HG03103 (cell line): ENCODE data around the gene RAD23B.
"Not testable (repeated sequence)": the region's sequence is repeated elsewhere in the genome, so short reads cannot be mapped to it uniquely, and the experiment has no call there.

ENCODE experiments used
- ATAC-seq: cut with Tn5 transposase; IDR thresholded peaks from one replicate; pipeline ENCODE4 v1.9.1; 2021; ENCODE audit warnings: low read depth; ENCODE audit not compliant: unreplicated experiment

The RAD23B gene

GRCh38 chr9:107288701-107289100 lies 5.6 kb downstream of the RAD23B start:
- no peak for ATAC-seq

- ATAC-seq = no peak
Observed at GRCh38 chr9:107290619-107291018, 7.5 kb downstream of the RAD23B start.

- no peak for ATAC-seq
Observed at GRCh38 chr9:107292821-107293542, 9.9 kb downstream of the RAD23B start.

- no peak for ATAC-seq
Observed at GRCh38 chr9:107293543-107294085, 10.5 kb downstream of the RAD23B start.

DNA sequence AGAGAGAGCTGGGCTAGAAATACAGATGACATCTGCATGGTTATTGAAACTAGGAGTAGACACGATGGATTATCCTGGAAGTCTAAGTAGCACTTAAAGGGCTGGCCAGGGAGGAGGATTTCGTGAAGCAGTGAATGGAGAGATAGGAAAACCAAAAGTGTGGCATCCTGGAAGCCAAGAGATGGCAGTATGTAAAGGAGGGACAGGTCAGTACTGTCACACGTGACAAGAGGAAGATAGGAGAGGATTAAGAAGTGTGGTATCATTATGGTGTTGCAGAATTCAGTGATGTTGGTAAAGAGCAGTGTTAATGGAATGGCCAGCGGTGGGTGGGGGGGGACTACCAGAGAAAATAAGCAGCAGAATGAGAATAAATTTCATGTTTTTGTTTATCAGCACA lies 11.7 kb downstream of the RAD23B start:
- ATAC-seq = no peak

GRCh38 chr9:107295995-107296394 lies 12.9 kb downstream of the RAD23B start:
- no peak for ATAC-seq

GRCh38 chr9:107296592-107296991 lies 13.5 kb downstream of the RAD23B start:
- ATAC-seq = not testable (repeated sequence)

- no peak for ATAC-seq
Observed at GRCh38 chr9:107299437-107299836, 16.4 kb downstream of the RAD23B start.

DNA sequence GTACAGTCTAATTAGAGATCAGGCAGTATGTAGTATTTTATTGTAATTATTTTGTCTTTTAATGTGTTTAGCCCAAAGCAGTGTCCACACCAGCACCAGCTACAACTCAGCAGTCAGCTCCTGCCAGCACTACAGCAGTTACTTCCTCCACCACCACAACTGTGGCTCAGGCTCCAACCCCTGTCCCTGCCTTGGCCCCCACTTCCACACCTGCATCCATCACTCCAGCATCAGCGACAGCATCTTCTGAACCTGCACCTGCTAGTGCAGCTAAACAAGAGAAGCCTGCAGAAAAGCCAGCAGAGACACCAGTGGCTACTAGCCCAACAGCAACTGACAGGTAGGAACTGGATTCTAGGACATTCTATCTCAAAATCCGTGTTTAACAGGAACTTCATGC lies 23.2 kb downstream of the RAD23B start:
- ATAC-seq = no peak

GRCh38 chr9:107307331-107307730 lies 24.3 kb downstream of the RAD23B start:
- ATAC-seq = no peak

DNA sequence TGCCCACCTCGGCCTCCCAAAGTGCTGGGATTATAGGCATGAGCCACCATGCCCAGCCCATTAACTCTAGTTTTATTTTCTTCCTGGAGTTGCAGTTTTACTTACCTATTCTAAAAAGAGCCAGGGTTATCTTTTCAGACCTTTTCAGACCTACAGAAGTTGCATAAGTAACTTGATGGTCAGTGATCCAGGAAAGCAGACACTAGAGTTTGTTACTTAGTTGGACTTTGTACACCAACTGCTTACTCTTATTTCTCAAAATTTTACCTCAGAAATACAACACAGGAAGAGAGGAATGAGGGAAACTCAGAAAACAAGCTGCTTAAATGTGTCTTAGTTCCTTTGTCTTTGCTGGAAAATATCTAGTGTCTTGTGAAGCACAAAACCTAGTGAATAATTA lies 25.4 kb downstream of the RAD23B start:
- ATAC-seq = no peak

DNA sequence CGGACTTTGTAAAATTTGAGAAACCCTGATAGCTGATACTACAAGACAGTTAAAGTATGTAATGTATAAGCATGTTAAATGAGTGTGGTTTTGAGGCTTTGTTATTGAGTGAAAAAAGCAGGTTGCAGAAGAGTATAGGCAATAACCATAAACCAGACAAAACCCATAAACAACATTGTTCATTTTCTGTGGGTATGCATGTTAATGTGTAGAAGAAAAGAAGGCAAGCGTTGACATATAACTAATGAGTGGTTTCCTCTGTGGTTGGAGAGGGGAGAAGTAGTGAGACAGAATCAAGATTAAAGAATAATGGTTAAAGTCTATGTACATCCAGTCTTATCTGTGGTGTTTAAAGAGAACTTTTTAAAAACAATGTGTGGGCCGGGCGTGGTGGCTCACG lies 26.2 kb downstream of the RAD23B start:
- ATAC-seq = no peak

DNA sequence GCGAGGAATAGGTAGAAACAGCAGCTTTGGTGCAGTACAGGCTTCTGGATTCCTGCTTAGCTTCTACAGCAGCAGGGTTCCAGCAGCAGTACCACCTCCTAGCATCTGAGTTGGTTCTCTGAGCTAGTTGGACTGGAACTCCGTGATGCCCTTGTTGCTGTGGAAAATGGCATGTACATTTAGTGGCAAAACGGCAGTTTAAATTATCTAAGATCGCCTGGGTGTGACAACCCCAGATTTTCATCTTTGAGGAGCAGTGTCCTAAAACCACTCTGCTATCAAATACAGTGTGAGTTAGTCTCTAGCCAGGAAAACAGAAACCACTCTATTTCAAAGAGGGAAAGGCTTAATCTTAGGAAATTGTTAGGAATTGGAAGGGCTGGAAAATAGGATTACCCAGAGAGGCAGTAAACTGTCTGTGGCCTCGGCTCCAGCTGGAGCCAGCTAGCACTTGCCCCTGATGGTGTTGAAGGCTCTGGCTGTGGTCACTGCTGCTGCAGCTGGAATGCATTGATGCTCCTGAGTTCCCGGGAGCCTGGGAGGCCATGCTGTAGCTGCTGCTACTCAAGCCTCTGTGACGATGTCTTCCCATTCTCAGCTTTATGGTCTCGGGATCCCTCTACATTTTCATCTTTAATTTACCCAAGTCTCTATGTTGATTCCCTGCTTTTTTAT lies 29.4 kb downstream of the RAD23B start:
- ATAC-seq = no peak

GRCh38 chr9:107313555-107314096 lies 30.5 kb downstream of the RAD23B start:
- ATAC-seq = no peak

DNA sequence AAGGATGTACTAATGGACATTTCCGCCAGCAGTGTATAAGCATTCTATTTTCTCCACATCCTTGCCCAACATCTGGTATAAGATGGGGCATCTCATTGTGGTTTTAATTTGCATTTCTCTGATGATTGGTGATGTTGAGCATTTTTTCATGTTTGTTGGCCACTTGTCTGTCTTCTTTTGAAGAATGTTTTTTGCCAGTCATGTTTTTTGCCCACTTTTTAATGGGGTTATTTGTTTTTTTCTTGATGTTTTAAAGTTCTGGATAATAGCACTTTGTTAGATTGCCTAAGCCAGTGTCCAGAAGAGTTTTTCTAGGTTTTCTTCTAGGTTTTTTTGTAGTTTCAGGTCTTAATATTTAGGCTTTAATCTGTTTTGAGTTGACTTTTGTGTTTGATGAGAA lies 31.7 kb downstream of the RAD23B start:
- no peak for ATAC-seq

GRCh38 chr9:107316795-107317661 lies 33.9 kb downstream of the RAD23B start:
- no peak for ATAC-seq

- ATAC-seq = no peak
Observed at GRCh38 chr9:107322643-107323042, 39.6 kb downstream of the RAD23B start.

DNA sequence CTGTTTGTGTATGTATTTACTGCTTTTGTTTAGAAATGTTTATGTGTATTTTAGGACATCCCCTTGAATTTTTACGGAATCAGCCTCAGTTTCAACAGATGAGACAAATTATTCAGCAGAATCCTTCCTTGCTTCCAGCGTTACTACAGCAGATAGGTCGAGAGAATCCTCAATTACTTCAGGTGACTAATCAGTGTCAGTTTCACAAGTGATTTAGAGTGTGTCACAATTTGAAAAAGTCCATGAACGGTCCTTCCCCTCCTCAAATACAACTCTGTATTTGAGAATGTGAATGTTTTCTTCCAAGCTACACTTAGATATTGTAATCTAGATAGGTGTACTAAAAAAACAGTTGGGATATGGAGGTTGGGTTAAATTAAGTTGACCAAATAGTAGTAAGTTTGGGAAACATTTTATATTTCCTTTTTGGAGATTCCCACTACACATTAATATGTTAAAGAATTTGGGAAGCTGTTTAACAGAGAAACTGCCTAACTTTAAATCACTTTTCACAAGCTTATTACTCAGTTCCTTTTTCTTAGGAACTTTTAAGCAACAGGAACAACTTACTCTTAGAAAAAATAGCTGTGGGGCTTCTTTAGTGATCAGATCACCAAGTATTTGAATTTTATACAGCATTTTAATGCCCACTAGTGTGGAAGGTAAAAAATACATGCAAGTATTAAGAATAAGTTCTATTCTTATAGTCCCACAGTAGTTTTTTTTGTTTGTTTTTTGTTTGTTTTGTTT lies 40.9 kb downstream of the RAD23B start:
- ATAC-seq = no peak

DNA sequence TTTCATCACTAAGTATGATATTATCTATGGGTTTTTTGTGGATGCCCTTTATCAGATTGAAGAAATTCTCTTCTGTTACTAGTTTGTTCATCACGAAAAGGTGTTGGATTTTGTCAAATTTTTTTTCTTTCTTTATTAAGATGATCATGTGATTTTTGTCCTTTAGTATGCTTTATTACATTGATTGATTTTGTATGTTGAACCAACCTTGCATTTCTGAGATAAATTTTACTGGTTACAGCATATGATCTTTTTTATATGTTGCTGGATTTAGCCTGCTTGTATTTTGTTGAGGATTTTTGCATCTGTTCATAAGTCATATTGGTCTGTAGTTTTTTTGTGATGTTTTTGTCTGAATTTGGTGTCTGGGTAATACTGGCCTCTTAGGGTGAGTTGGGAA lies 42.8 kb downstream of the RAD23B start:
- no peak for ATAC-seq

GRCh38 chr9:107328510-107328909 lies 45.4 kb downstream of the RAD23B start:
- ATAC-seq = no peak
